GM19025 (cell line): Measurements from ENCODE around the gene ANKEF1.

Source experiments
- ATAC-seq: cut with Tn5 transposase; IDR thresholded peaks from one replicate; pipeline ENCODE4 v1.9.1; 2021; ENCODE audit warnings: mild to moderate bottlenecking, low read depth, moderate library complexity; ENCODE audit not compliant: unreplicated experiment

ANKEF1 gene

DNA sequence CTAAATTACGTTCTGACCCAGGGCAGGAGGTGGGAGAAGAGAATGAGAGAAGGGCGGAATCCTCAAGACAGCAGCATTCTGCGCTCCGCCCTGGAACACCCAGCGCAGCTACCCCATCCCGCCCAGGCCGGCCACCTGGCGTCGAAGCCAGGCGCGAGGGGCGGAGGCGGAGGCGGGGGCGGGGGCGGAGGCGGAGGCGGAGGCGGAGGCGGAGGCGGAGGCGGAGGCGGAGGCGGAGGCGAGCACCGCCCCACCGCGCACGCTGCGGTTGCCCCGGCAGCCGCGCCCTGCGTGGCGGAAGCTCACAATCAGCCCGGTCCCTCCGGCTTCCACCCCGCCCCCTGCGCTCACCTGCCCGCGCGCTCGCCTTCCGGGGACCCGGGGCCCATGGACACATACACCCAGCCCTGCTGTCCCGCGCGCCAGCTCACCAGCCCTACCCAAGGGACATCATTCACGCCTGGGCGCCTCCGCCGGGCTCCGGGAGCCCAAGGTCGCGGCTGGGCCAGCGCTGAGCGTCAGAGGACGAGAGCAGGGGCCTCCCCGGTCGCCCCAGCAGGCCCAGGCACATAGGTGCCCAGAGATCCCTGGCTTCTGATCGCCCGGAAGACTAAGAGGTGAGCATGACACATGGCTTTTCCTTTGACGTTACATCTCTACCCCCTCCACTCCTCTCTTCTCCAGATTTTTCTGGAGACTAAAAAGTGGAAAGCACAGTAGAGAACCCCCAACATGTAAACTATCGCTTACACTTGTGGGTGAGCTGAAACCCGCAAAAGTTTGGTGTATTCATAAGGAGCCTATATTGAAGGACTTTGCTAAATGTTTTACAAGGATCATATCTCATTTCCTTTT is at the start of gene ANKEF1:
Gene ANKEF1 (plus strand): TSS at position 271 of the 855 bp plus-strand sequence. CDS start 3,315 bp downstream, outside the sequence.
- peak; percentile 94 for ATAC-seq

DNA sequence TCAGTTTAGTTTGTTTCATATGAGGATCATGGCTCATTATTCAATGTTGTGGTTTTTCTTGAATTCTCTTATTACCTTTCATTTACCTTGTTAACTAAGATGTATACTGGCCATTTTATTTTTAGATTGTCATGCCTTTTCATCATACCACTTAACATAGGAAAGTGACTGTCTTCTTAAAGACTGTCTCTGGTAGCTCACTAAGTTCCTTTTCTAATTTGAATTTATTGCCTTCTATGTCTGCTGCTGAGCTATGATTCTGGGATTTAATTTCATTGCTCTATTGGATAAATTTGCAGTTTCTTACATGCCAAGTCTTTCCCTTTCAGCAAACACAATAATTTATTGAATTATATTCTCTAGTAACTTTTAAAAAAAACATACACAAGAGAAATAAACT is 49.5 kb upstream of the ANKEF1 start:
- ATAC-seq = no peak

DNA sequence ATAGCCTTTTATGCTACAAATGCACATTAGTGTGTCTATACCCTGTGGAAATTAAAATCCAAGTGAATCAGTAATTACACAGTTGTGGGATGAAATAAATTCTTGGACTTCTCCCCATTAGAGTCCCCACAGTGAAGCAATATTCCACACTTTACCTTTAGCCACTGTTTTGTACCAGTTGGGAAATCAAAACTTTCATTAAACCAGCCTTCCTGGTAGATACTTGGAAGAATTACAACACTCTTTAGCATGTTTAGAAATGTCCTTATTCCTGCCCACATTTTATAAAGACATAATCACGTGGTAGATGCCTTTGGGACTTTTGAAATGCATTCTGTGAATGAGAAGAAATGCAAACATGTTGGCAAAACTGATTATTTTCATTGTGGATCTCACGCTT is 49.0 kb upstream of the ANKEF1 start:
- ATAC-seq = no peak

DNA sequence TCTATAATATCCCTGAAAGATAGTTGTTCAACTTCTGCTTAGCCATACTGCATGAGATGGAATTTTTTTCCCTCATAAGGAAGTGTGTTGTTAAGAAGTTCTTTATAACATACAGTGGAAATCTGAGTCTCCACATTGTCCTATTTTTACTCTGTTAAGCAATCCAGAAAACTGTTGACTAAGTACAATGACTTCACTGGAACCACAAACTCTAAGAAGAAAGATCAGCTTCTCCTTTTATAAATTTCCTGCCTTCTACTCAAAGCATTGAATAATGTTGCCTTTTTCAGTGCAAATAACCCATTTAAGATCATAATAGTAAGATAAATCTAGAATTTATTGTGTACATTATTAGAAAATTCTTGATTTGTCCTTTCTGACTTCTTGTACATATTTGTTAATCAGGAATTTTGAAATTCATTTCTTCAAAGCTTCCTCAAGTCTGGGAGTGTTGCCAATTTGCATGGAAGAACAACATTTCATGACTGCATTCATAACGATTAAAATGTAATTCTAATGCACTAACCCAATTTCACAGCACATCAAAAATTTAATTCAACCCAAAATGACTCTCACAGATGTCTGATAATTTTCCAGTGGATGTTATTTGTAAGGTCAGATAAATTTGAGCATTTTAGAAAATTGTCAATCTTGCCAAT is 45.6 kb upstream of the ANKEF1 start:
- ATAC-seq = no peak

DNA sequence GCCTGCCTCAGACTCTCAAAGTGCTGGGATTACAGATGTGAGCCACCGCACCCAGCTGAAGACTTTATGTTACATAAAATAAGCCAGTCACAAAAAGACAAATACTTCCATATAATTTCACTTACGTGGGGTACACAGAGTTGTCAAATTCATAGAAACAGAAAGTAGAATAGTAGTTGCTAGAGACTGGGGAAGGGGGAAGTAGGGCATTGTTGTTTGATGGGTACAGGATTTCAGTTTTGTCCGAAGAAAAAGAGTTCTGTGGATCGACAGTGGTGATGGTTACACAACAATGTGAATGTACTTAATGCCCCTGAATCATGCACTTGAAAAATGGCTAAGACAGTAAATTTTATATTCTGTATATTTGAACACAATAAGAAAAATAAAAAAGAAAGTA is 41.6 kb upstream of the ANKEF1 start:
- ATAC-seq = no peak

DNA sequence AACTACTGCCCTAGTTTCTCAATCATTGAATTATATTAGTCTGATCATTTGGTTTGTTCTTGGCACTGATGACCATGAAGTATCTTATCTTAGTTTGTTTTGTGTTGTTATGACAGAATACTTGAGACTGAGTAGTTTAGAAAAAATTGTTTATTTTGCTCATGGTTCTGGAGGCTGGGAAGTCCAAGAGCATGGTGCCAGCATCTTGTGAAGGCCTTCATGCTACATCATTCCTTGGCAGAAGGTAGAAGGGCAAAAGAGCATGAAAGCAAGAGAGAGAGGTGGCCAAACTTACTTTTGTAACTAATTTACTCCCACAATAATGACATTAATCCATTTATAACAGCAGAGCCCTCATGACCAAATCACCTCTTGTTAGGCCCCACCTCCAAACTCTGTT is 40.1 kb upstream of the ANKEF1 start:
- no peak for ATAC-seq

DNA sequence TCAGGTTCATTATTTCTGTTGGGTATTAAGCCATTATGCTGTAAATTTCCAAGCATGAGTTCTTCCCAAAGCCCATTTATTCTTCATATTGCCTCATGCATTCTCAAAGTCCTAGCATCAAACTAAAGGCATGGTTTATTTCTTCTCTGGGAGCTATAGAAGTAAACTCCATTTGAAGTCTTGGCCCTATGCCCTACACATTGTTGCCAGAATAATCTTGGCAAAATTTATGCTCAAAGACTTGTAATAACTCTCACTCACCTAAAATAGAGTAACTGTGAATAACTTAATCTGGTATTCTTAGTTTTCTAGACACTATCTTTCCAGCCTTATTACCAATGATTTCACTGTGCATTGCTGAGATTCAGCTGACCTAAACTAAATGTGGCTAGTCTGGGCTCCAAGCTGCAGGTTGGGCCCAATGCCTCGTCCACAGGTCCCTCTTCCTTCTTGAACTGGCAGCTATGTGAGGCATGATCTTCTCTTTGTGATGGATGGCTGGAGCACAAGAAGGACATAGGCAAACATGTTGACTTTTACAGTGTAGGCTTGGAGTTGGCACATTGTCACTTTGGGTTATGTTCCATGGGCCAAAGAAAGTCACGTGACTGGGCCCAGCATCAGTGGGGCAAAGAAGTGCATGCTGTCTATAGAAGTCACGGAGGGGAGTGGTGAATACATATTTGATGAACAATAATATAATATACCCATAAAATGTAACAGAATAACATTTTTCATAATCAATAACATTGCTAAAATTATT is 39.1 kb upstream of the ANKEF1 start:
- no peak for ATAC-seq

DNA sequence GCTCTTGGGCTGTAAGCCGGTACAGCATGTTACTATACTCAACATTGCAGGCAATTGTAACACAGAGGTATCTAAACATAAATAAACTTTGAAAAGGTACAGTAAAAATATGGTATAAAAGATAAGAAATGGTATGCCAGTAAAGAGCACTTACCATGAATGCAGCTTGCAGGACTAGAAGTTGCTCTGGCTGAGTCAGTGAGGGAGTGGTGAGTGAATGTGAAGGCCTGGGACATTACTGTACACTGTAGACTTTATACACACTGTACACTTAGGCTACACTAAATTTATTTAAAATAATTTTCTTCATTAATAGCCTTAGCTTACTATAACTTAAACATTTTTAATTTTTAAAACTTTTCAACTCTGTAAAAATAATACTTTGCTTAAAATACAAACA is 37.8 kb upstream of the ANKEF1 start:
- ATAC-seq = no peak

DNA sequence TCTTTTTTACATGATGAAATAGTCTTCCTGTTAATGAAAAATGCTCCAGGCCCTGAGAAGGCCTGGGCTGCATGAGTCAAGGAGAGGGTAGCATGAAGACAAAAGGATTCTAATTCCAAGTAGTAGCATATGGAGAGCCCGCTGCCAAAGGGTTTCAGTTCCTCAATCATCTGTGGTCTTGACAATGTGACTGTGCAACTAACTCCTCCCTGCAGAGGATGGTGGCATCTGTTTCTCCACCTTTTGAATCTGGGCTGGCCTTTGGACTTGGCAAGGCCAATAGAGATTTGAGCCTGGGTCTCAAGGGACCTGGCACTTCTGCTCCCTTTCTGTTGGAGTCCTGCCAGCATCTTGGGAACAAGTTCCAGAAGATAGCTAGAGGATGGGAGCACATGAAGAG is 35.1 kb upstream of the ANKEF1 start:
- no peak for ATAC-seq

DNA sequence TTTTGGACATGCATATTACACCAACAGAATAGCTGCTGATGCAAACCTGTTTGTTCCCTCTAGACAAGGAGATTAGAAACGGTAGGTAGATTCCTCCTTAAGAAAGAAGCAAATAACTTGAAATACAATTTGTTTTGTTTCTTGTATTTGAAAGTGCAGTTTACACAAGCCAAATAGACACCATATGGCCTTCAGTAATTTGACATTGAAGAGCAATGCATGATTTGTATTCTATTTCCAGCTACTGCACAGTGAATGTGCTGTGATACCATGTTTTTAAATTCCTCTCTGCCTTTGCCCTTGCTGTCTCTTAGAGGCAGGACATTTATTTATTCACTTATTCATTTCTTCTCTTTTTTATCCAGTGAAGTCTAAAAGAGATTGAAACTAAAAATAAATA is 31.9 kb upstream of the ANKEF1 start:
- no peak for ATAC-seq

DNA sequence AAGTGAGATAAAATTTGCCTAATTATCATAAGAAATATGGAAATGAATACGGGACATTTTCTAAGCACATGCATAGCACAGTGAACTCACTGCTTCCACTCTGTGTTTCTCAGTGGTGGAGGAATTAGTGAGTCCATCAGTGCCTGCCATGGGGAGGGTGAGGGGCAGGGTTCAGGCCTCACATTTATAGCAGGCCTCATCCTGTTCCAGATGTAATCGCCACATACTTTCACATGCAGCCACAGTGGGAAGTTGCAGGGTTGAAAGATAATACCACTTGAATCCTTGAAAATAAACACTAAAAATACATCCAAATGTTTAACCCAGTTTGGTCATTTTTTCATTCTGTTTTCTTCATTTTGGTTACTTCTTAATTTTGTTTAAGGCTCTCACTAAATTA is 29.9 kb upstream of the ANKEF1 start:
- no peak for ATAC-seq

DNA sequence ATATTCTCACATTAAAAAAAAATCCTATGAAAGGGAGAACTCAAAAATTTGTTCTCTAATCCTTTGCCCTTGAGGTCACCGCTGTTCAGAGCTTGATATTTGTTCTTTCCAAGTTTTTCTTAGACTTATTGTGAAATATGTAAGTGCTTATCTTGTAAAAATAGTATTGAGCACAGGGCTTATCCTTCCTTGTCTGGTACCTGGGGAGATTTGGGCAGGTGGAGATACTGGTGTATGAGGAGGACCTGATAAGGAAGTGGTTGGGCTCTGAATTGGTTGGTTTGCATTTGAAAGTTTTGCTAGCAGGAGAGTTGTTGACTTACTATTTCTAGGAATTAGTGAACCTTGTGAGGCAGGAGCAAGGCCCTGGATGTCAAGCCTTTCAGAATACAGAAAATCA is 28.9 kb upstream of the ANKEF1 start:
- ATAC-seq = no peak

DNA sequence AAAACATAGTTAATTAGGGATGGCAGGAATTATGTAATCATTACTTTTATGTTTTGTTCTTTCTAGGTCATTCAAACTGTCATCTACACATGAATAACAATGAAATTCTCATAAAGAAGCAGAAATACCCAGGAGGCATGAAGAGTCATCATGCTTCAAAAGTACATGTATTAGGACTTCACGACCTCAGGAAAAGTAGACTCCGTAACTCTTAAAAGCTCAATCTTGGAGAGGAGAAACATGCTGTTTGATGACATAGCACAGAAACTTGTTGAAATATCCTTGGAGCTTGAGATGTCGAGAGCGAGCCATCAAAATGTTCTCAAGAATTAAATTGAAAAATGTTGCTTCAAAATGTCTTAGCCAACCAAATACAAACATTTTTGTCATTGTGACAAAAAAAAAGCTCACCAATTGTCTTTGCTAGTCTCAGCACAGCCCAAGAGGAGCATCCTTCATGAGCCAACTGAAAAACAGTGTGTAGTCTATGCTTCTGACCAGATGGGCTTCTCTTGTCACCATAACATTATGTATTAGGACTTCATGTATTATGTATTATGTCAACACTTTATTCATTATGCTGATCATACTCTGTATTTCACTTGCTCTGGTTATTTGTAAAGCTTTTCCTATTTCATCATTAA is 28.2 kb upstream of the ANKEF1 start:
- no peak for ATAC-seq

DNA sequence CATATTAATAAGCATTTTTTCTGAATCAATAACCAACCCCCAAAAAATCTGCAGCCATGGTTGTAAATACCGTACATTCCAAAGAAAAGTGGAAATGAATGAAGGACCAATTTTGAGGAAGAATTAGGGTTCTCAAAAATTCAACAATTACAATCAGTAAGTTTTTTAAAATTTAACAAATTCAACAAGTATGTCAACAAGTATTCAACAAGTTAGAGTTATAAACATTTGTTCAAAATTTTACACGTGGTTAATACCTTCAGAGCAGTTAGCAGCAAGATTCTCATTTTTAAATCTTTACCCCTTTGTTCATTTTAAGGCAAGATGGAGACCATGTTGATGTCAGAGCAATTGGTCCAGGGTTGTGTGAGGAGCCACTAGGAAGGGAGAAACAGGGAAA is 27.6 kb upstream of the ANKEF1 start:
- no peak for ATAC-seq

DNA sequence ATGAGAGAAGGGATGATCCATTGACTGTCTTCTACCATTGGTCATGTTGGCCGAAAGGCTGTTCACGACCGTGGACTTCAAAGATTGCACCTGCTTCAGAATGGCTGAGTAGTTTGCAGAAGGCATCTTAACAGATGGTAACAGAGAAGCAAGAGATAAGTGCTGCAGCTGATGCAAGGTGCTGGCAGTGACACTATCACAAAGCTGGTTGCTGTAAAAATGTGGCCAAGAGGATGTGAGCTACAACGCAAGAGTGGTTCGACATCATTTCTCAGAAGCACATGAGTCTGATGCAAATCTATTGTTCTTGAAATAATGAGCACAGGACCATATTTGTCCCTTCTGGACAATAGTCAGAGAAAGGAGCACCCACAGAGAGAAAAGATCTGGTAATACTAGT is 27.0 kb upstream of the ANKEF1 start:
- no peak for ATAC-seq

DNA sequence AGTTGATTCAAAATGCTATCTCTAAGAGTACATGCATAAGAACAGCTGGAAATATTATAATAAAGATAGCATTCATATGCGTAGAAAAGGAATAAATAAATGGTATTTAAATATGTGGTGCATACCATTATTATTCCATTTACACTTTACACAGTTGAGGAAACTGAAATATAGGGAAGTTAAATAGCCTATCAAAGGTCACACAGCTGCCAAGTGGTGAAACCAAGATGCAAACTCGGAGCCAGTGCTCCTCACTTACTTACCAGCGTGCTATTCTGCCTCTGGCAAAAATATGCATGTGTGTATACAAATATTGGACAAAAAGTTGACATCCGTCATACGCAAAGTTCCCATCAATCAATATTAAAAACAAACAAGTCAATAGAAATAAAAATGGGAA is 22.3 kb upstream of the ANKEF1 start:
- ATAC-seq = no peak

DNA sequence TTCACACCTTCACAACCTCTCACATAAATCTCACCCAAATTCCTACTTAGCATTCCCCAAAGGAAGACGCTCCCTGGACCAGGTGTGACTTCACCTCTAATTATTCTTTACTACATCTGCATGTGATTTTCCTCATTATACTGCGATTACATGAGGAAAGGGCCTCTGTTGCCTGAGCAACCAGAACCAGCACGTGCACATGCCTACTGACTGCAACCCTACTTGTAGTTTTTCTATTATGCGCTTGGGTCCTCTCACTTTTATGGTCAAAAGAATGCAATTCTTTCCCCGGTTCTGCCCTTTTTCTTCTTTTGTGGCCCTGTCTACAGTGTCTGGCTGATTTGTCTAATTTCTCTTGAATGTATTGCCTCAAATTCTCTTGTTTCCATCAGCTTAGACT is 20.4 kb upstream of the ANKEF1 start:
- no peak for ATAC-seq

DNA sequence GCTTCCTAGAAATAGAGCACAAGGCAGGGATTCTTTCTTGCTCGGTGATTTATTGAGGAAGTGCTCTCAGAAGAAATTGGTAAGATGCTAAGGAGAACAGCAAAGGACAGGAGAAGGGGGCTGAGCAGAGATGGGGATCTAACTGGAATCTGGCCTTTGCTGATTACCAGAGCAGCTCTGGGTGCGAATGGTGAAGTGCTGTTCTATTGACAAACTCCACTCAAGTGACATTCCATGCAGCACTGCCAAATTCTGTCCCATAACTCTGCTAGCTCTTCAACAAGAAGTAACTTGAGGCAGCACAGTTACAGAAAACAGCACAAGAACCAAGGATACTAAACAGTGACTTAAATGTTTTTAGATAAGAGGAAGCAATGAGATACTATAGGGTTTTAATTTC is 13.8 kb upstream of the ANKEF1 start:
- no peak for ATAC-seq

DNA sequence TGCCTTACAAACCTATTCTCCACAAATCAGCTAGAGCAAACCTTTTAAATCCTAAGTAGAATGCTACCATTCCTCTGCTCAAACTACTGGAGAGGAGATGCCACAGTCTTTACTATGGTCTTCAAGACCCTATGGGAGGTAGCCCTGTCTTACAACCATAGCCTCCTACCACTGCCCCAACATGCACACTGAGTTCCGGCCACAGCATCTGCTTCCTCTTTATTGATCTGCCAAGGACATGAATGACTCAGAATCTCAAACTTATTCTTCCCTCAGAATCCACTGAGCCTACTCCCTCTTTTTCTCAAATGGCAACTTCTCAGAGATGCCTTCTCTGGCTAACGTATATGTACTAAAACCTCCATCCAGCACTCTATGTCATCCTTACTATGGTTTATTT is 12.2 kb upstream of the ANKEF1 start:
- ATAC-seq = no peak

DNA sequence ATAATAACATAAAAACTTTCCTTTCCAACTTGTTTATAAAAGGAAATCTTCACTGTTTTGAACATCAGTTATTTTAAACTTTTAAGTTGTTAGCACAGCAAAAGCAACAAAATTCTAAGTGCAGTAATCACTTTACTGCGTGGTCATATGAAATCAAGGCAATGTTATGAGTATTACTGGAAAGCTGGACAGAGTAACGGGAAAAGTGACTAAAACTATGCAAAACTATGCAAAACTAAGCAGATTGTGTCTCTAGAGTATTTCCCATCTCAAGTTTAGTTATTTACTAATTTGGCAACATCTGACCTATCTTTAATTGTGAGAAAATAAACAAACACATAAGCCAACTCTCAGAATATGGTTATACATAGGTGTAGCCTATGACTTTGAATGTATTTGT is 10.9 kb upstream of the ANKEF1 start:
- no peak for ATAC-seq
